ENCODE measurements around the gene AFP.

Gene AFP

DNA sequence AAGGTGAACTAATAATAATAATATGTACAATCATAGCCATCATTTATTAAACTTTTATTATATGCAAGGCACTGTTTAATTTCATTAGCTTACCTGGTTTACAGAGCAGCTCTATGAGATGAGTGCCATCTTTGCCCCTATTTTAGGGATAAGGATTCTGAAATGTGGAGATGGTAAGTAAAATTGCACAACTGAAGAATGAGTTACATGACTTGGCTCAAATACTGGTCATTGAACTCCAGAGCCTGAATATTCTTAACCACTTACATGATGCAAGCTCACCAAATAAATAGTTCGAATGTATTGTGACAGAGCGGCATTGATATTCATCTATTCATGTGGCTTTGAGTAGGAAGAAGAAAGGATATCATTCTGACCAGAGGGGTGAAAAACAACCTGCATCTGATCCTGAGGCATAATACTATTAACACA lies 20.2 kb upstream of the AFP start:
- no peaks in the 10 kb centered on the region for H3K9me3 ChIP-seq (ENCODE audit: severe bottlenecking)
- TF ChIP-seq, protein P1, sequence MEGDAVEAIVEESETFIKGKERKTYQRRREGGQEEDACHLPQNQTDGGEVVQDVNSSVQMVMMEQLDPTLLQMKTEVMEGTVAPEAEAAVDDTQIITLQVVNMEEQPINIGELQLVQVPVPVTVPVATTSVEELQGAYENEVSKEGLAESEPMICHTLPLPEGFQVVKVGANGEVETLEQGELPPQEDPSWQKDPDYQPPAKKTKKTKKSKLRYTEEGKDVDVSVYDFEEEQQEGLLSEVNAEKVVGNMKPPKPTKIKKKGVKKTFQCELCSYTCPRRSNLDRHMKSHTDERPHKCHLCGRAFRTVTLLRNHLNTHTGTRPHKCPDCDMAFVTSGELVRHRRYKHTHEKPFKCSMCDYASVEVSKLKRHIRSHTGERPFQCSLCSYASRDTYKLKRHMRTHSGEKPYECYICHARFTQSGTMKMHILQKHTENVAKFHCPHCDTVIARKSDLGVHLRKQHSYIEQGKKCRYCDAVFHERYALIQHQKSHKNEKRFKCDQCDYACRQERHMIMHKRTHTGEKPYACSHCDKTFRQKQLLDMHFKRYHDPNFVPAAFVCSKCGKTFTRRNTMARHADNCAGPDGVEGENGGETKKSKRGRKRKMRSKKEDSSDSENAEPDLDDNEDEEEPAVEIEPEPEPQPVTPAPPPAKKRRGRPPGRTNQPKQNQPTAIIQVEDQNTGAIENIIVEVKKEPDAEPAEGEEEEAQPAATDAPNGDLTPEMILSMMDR (IDR thresholded peaks at IDR 0.05; ENCODE audit: low read depth, low read length): no peak
- no peak overlapping the region for H3K4me3 ChIP-seq (ENCODE audit: low read depth, low read length)
- no peak overlapping the region for H3K27ac ChIP-seq
- H3K36me3 ChIP-seq: no peaks in the 10 kb centered on the region
- H3K27me3 ChIP-seq (ENCODE audit: insufficient read depth, low read depth, severe bottlenecking): no peaks in the 10 kb centered on the region
- no peak for DNase-seq

DNA sequence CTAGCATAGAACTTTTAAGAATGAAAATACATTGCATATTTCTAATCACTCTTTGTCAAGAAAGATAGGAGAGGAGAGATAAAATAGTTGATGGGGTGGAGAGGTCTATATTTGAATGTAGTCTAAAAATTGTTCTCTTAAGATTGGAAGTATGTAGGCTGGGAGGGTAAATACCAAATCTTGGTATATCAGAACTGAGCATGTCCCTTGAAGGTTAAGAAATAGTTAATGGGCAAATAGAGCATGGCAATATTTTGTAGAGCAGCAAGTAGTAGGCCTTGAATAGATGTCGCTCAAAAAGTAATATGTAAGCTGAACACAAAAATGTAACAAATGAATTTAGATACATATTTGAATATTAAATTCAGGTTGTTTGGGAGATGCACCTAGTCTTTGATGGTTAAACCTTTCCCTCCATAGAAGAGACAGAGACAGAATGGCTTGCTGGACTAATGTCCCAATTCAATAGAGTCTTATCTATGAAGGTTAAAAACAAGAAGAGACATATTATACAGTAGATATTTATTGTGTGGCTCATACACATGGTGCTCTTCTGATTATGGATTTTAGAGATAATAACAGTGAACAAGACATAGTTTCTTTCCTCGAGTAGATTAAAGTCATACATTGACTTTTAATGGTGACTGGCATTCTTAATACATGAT lies 19.5 kb upstream of the AFP start:
- DNase-seq: no peak
- no peak overlapping the region for H3K27ac ChIP-seq
- TF ChIP-seq, protein P1 (IDR thresholded peaks at IDR 0.05; ENCODE audit: low read depth, low read length): no peak
- no peak overlapping the region for H3K4me3 ChIP-seq (ENCODE audit: low read depth, low read length)
- H3K27me3 ChIP-seq (ENCODE audit: insufficient read depth, low read depth, severe bottlenecking): no peaks in the 10 kb centered on the region
- H3K9me3 ChIP-seq (ENCODE audit: severe bottlenecking): no peaks in the 10 kb centered on the region
- H3K36me3 ChIP-seq: no peaks in the 10 kb centered on the region

GRCh38 chr4:73417342-73417741 lies 18.7 kb upstream of the AFP start:
- DNase-seq: no peak
- Histone ChIP-seq H3K27me3 (ENCODE audit: insufficient read depth, low read depth, severe bottlenecking) (no peaks in the 10 kb centered on the region), H3K36me3 (no peaks in the 10 kb centered on the region), H3K4me3 (ENCODE audit: low read depth, low read length) (no peak overlapping the region), H3K27ac (no peak overlapping the region), H3K9me3 (ENCODE audit: severe bottlenecking) (no peaks in the 10 kb centered on the region)
- TF ChIP-seq, protein P1 (IDR thresholded peaks at IDR 0.05; ENCODE audit: low read depth, low read length): no peak

GRCh38 chr4:73417973-73418372 lies 18.0 kb upstream of the AFP start:
- no peaks in the 10 kb centered on the region for H3K27me3 ChIP-seq (ENCODE audit: insufficient read depth, low read depth, severe bottlenecking)
- no peak overlapping the region for H3K27ac ChIP-seq
- H3K36me3 ChIP-seq: no peaks in the 10 kb centered on the region
- H3K9me3 ChIP-seq (ENCODE audit: severe bottlenecking): no peaks in the 10 kb centered on the region
- DNase-seq: no peak
- H3K4me3 ChIP-seq (ENCODE audit: low read depth, low read length): no peak overlapping the region
- TF ChIP-seq, protein P1 (IDR thresholded peaks at IDR 0.05; ENCODE audit: low read depth, low read length): no peak

GRCh38 chr4:73418677-73419076 lies 17.3 kb upstream of the AFP start:
- H3K9me3 ChIP-seq (ENCODE audit: severe bottlenecking): no peaks in the 10 kb centered on the region
- TF ChIP-seq, protein P1 (IDR thresholded peaks at IDR 0.05; ENCODE audit: low read depth, low read length): no peak
- no peak overlapping the region for H3K27ac ChIP-seq
- no peaks in the 10 kb centered on the region for H3K36me3 ChIP-seq
- no peaks in the 10 kb centered on the region for H3K27me3 ChIP-seq (ENCODE audit: insufficient read depth, low read depth, severe bottlenecking)
- no peak for DNase-seq
- no peak overlapping the region for H3K4me3 ChIP-seq (ENCODE audit: low read depth, low read length)

Data from WERI-Rb-1 (cell line).